ENCODE results near the gene CDYL2. TPM values are rescaled to one million over a fixed set of nuclear protein-coding genes. Genes with fewer than 3 reads are reported as not detected.

The CDYL2 gene
- total RNA-seq, 4 donors from 2014 or later, result 0.80 to 3.5 (median 2.3) TPM

GRCh38 chr16:80848862-80849261 is 44.5 kb upstream of the CDYL2 start:
- no peak for TF ChIP-seq EP300 (IDR thresholded peaks at IDR 0.05; ENCODE audit: low read depth)
- TF ChIP-seq CTCF (IDR thresholded peaks at IDR 0.05), result no peak
- TF ChIP-seq POLR2AphosphoS5 (IDR thresholded peaks at IDR 0.05), result no peak
- in situ Hi-C loops (cut with MboI; ENCODE audit: low pct_ligation_motif_present in 1 of 4, low pct_unique_long_range_greater_than_20kb in 1 of 4, low sequenced_read_pairs in 3 of 4), result no loop called here
- Histone ChIP-seq H3K27ac (no peak overlapping the region), H3K9me3 (peaks cover 13 to 14% of the 10 kb centered on the region in 2 donors), H3K27me3 (no peaks in the 10 kb centered on the region), H3K4me1 (no peaks in the 10 kb centered on the region), H3K36me3 (no peaks in the 10 kb centered on the region), H3K4me3 (no peak overlapping the region)
- 96% methylated on average over 1 of the region's 1 CpG; no CpG with 5 or more reads in 1 of the 2 donors for WGBS, 2 donors (ENCODE audit: low coverage in 1 of 2)
- DNase-seq, result no peak
- intact Hi-C loops (cut with DNase I; ENCODE audit: low total_unique reads), result no loop called here

- peaks cover 14 to 18% of the 10 kb centered on the region in 2 donors for H3K9me3 ChIP-seq
- in situ Hi-C loops (cut with MboI; ENCODE audit: low pct_ligation_motif_present in 1 of 4, low pct_unique_long_range_greater_than_20kb in 1 of 4, low sequenced_read_pairs in 3 of 4) (no loop called here), intact Hi-C loops (cut with DNase I; ENCODE audit: low total_unique reads) (no loop called here)
- no peaks in the 10 kb centered on the region for H3K4me1 ChIP-seq
- TF ChIP-seq CTCF (IDR thresholded peaks at IDR 0.05) (no peak), POLR2AphosphoS5 (IDR thresholded peaks at IDR 0.05) (no peak), POLR2A (IDR thresholded peaks at IDR 0.05) (no peak), EP300 (IDR thresholded peaks at IDR 0.05; ENCODE audit: low read depth) (no peak)
- no peaks in the 10 kb centered on the region for H3K27me3 ChIP-seq
- 53 to 70% methylated on average over 3 of the region's 3 CpGs for WGBS, 2 donors (ENCODE audit: low coverage in 1 of 2)
- no peak for DNase-seq
- H3K36me3 ChIP-seq, result no peaks in the 10 kb centered on the region
- no peak overlapping the region for H3K4me3 ChIP-seq
- no peak overlapping the region for H3K27ac ChIP-seq
Measured at GRCh38 chr16:80846680-80847079, 42.3 kb upstream of the CDYL2 start.

GRCh38 chr16:80846275-80846674 is 41.9 kb upstream of the CDYL2 start:
- no peak overlapping the region for H3K4me3 ChIP-seq
- no peak overlapping the region for H3K27ac ChIP-seq
- no peaks in the 10 kb centered on the region for H3K36me3 ChIP-seq
- intact Hi-C loops (cut with DNase I; ENCODE audit: low total_unique reads), result no loop called here
- no peaks in the 10 kb centered on the region for H3K4me1 ChIP-seq
- 81 to 90% methylated on average over 8 of the region's 8 CpGs for WGBS, 2 donors (ENCODE audit: low coverage in 1 of 2)
- DNase-seq, result no peak
- in situ Hi-C loops (cut with MboI; ENCODE audit: low pct_ligation_motif_present in 1 of 4, low pct_unique_long_range_greater_than_20kb in 1 of 4, low sequenced_read_pairs in 3 of 4), result no loop called here
- TF ChIP-seq CTCF (IDR thresholded peaks at IDR 0.05), result no peak
- no peak for TF ChIP-seq POLR2A (IDR thresholded peaks at IDR 0.05)
- no peak for TF ChIP-seq POLR2AphosphoS5 (IDR thresholded peaks at IDR 0.05)
- TF ChIP-seq EP300 (IDR thresholded peaks at IDR 0.05; ENCODE audit: low read depth), result no peak
- H3K27me3 ChIP-seq, result no peaks in the 10 kb centered on the region
- H3K9me3 ChIP-seq, result peaks cover 14 to 18% of the 10 kb centered on the region in 2 donors

- no peaks in the 10 kb centered on the region for H3K36me3 ChIP-seq
- no peaks in the 10 kb centered on the region for H3K4me1 ChIP-seq
- peaks cover 14 to 18% of the 10 kb centered on the region in 2 donors for H3K9me3 ChIP-seq
- 79 to 92% methylated on average over 1 of the region's 1 CpG for WGBS, 2 donors (ENCODE audit: low coverage in 1 of 2)
- intact Hi-C loops (cut with DNase I; ENCODE audit: low total_unique reads), result loop anchor here (5.0 kb wide), 1 partner anchor 1607 kb away; no protein-coding TSS in a partner anchor
- H3K27me3 ChIP-seq, result no peaks in the 10 kb centered on the region
- H3K27ac ChIP-seq, result no peak overlapping the region
- in situ Hi-C loops (cut with MboI; ENCODE audit: low pct_ligation_motif_present in 1 of 4, low pct_unique_long_range_greater_than_20kb in 1 of 4, low sequenced_read_pairs in 3 of 4), result no loop called here
- TF ChIP-seq POLR2A (IDR thresholded peaks at IDR 0.05), result no peak
- no peak for TF ChIP-seq POLR2AphosphoS5 (IDR thresholded peaks at IDR 0.05)
- no peak for TF ChIP-seq CTCF (IDR thresholded peaks at IDR 0.05)
- no peak for TF ChIP-seq EP300 (IDR thresholded peaks at IDR 0.05; ENCODE audit: low read depth)
- DNase-seq, result no peak
- no peak overlapping the region for H3K4me3 ChIP-seq
Measured at GRCh38 chr16:80844395-80844794, 40.0 kb upstream of the CDYL2 start.
